HL-60/S4 treated with phorbol 12-myristate 13-acetate at 8.2 ng/mL for 4 days and 3 days (cell line): Measurements from ENCODE around the gene XYLT2.
"Not testable (repeated sequence)": the region's sequence is repeated elsewhere in the genome, so short reads cannot be mapped to it uniquely, and the experiment has no call there.

Experiments
- in situ Hi-C: fragments of 300-500 bp; cut with MboI; formaldehyde crosslinking; loops from 2 replicates; pipeline ENCODE4 v1.15.0; 2022; ENCODE audit warnings: low sequenced_read_pairs

Gene XYLT2

DNA sequence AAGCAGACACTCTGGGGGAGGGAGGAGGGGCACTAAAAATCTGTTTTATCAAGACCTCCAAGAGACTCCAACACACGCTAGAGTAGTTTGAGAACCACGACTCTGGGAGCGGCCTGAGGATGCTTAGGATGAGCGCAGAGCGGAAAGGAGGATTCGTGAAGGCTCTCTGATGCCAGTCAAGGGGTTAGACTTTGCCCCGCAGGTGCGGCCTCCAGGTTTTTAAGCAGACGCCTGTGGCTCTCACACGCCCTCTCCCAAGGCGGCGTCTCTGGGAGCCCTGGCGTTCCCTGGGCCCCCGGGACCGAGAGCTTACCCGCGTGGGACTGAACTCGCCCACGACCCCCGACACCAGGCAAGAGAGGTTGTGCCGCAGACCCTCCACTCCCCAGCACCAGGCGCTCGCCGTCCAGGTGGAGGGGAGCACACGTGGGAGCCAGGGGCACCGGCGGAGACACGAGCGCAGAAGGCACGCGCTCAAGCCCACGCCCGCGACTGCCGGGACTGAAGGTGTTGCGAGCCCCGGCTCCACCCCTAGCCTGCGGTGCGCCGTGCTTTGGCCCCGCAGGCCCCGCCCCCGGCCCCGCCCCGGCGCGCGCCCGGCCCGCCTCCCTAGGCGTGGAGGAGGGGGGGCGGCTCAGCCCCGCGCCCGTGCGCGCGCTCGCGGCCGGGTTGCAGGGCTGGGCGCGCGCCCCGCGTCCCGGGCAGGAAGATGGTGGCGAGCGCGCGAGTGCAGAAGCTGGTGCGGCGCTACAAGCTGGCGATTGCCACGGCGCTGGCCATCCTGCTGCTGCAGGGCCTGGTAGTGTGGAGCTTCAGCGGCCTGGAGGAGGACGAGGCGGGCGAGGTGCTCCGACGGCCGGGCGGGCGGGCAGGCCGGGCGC is at the start of gene XYLT2:
Gene XYLT2 (plus strand): TSS at position 695 of the 881 bp plus-strand sequence. CDS start 15 bp downstream, at position 710.
- in situ Hi-C loops, result no loop called here

DNA sequence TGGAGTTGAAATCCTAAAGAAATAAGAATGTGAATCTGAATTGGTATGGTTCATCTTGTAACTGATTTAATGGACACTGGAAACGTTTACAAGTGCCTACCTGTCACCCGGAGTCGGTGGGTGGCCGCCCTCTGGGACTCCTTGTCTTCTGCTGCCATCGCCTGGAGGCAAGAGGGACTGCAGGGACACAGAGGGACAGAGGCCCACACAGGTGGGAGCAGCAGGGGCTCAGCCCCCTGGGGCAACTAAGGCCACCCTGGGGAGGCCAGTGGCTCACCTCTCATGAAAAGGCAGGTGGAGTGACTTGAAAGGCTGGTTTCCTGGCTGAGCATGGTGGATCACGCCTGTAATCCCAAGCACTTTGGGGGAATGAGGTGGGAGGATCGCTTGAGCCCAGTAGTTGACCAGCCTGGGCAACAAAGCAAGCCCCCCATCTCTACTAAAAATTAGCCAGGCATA is 48.5 kb upstream of the XYLT2 start:
- in situ Hi-C loops, result loop anchor here (10.0 kb wide), 1 partner anchor 103 kb away; no protein-coding TSS in a partner anchor

DNA sequence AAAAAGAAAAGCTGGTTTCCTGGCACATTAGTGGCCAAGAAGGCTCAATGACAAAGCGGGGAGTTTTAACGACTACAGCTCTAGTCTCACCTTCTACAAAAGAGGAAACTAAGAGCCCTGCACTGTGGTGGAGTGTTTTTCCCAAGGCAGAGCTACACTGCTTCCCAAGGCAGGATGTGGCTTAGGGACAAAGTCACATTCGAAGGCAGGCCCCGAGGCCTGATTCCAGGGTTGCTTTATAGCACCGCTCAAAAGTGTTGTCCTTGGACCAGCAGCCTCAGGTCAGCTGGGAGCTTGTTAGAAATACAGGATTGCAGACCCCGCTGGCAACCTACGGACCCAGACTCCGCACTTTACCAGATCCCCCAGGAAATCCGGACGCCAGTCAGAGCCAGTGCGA is 47.9 kb upstream of the XYLT2 start:
- in situ Hi-C loops, result loop anchor here (10.0 kb wide), 1 partner anchor 103 kb away; no protein-coding TSS in a partner anchor

DNA sequence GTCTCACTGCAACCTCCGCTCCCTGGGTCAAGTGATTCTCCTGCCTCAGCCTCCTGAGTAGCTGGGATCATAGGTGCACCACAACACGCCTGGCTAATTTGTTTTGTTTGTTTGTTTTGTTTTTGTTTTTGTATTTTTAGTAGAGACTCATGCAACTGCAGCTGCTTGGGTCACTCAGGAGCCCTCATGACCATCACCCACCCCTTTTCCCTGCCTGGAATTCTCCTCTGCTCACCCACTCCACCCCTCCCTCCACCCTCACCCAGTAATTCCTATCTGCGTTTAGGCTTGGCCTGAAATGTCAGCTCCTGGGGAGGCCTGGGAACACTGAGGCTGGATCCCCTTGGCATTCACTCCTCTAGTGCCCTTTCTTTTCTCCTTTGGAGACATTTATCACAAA is 46.1 kb upstream of the XYLT2 start:
- in situ Hi-C loops, result loop anchor here (10.0 kb wide), 1 partner anchor 105 kb away; no protein-coding TSS in a partner anchor

DNA sequence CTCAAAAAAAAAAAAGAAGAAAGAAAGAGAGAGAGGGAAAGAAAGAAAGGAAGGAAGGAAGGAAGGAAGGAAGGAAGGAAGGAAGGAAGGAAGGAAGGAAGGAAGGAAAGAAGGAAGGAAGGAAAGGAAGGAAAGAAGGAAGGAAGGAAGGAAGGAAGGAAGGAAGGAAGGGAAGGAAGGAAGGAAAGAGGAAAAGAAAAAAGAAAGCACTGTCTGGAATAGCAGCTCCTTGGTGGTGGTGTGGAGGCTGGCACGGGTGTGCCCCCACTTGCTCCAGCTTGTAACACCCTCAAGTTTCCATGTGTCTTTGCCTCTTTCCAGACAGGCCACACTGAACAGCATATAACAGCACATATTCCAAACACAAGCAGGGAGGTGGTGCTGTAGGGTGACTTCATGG is 45.1 kb upstream of the XYLT2 start:
- in situ Hi-C loops, result not testable (repeated sequence)

DNA sequence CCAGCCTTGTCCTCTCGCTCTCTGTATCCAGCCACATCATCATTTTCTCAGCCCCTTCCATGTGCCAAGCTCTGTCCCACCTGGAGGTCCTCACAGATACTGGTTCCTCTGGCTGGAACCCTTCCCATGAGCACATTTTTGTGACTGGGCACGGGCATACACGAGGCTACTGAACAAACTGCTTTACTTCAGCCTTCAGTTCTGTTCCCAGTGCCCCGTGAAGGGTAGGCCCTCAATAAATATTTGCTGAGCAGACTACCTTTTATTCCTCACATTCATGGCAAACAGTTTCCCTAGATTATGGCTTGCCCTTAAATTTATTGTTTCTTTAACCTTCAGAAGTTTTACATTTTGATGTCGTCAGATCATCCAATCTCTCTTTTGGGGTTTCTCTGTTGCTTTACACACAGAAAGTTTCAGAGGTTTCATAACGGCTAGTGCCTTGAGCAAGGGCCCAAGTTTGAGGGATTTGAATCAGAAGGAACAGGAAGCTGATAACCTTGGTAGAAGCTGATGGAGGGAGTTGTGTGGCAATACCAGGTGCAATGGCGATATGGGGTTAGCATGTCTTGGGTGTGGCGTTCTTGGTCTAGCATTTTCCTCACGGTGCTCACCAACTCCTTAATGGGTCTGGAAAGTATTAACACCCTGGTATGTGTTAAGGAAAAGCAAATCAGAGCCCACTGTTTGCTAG is 43.9 kb upstream of the XYLT2 start:
- in situ Hi-C loops, result no loop called here

DNA sequence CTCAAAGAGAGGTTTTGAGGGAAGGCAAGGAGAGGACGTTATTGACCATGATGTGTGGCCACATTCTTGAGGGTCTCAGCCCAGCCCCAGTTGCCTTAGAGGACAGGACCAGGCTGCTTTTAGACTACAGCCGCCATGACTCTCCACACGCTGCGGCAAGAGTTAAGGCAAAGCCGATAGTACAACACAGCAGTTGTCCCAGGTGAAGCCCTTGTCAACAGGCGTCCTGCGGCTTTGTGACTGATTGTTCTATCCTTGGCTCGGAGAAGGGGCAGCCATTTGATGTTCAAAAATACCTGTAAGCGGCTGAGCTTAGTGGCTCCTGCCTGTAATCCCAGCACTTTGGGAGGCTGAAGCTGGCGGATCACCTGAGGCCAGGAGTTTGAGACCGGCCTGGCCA is 42.9 kb upstream of the XYLT2 start:
- in situ Hi-C loops, result no loop called here

DNA sequence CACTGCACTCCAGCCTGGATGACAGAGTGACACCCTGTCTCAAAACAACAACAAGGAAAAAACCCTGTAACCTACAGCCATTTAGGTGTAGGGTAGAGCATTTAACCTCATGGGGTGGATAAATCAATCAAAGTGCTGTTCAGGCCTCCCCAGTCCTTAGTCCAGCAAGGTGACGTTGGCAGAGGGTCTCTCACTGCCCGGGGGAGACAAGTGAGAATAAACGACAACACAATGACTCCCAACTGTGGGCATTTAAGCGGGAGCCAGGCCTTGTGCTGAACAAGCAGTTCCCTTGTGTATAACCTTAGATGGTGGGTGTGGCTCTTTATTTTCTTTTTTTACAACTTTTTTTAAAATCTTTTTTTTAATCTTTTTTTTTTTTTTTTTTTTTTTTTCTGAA is 42.3 kb upstream of the XYLT2 start:
- in situ Hi-C loops, result no loop called here

DNA sequence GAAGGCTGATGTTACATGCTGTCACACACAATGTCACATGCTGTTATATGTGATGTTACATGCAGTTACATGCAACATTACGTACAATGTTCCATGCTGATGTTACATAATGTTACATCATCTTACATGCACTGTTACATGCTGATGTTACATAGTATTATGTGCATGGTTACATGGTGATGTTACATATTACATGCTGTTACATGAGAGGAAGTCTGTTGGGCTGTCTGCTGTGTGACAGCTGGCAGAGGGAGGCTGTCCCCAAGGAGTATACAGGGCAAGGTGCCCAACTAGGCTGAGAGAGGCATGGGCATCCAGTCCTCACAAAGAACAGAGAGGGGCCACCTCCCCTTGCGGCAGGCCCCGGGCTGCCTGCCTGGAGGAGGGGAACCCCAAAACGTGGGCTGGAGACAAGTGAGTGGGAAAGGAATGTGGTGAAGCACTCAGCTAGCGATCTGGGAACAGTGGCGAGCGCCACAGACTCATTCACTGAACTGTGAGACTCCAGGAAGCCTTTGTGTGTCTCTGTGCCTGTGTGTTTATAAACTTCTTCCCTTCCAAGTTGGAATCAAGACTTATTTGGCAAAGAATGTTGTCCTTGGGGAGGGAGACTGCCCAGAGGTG is 41.0 kb upstream of the XYLT2 start:
- in situ Hi-C loops, result no loop called here

DNA sequence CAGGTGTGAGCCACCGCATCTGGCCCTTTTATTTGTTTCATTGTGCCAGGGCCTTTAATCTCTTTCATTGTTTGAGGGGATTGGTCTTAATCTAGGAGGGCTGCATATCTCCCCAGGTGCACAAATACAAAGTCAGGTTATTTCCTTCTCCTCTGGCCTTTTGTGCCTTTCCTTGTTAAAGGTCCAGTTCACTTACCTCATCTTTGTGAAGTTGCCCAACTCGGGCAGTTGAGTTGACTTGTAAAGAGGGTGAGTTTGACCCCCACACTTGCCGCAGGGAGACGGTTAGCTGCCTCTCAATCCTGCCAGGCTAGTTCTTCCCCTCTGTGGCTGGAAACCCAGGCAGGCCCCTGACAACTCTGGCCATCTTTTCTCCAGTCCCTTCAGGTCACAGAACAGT is 38.3 kb upstream of the XYLT2 start:
- in situ Hi-C loops, result no loop called here

DNA sequence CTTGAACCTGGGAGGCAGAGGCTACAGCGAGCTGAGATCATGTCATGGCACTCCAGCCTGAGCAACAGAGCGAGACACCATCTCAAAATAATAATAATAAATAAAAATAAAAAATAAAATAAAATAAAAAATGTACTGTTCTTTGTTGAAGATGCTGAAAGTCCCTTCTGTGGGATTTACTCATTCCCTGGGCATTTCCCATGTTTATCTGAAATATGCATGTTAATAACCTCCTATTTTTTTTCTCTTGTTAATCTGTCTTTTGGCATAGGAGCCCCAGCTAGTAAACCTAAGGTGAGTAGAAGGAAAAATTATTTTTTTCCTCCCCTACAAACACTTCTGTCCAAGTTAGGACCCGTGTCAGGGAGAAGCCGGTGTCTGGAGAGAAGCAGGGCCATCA is 37.3 kb upstream of the XYLT2 start:
- in situ Hi-C loops, result no loop called here

DNA sequence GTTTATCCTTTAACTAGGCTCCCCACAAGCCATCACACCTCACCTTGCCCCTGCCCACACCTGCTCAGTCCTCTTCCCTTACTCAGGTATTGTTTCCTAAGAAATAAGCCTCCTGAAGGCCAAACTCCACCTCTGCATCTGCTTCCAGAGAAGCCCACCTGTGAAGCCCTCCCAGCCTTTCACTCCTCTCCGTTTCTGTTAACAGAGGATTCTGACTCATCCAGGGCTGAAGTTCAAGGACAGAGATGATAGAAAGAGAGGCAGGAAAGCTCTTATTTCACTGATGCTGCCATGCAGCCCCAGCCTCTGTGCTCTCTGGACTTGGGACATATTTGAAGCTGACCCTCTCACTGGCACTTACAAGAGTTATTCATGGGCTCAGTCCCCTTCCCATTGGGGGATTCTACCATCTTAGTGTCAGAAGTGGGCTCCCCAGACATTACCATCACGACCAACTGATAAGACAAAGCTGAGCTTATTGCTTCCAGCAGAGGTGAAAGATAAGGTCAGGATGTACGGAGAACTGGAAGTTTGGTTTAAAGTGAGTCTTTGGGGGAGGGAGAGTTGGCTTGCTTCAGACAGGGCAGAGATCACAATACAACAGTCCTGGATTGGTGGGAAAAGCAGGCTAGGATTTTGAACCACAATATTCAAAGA is 35.3 kb upstream of the XYLT2 start:
- in situ Hi-C loops, result no loop called here

DNA sequence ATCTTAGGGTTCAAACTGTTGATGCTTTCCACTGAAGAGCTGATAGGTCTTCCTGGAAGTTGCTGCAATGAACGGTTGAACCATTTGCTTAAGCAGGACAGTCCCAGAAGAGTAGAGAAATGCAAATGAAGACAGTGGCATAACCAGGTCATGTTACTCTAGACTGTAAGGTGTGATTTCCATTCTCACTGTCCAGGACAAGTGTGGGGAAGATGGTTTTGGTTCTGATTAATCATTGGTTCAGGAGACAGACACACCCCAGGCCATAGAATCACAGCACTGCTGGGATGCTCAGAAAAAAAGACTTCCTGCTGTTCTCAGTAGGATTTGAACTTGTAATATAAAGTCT is 34.8 kb upstream of the XYLT2 start:
- in situ Hi-C loops, result no loop called here

DNA sequence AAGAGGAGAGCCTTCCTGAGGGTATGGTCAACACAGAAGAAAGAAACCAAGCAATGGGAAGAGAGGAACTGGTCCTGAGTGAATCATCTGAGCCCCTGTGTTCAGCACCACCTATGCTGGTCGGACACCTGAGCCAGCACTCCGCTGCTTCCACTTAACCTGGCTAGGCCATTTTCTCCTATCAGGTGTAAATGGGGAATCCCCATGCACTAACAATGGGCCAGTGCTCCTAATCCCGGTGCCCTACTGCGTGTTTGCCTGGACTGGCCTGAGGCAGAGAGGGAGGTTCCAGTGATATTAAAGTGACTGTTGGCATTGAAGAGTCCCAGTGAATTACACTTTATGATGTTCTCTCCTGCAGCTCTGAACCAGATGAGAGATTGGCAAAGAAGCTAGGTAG is 34.4 kb upstream of the XYLT2 start:
- in situ Hi-C loops, result no loop called here

DNA sequence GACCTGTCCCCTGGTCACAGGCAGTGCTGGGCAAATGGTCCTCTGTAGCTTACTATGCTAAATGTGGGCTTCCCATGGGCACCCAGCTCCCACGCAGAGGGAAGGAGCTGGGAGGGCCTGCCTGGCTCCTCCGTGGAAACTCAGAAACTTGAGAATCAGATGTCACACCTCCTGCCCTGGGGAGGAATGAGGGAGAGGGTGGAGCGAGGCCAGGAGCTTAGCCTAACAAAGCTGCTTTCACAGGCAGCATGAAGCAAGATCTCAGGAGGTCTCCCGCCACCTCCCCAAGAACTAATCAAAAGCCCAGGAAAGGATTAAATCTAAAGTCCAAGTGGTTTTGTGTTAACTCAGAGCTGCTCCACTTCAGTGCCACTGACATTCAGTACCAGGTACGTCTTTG is 33.6 kb upstream of the XYLT2 start:
- in situ Hi-C loops, result no loop called here

DNA sequence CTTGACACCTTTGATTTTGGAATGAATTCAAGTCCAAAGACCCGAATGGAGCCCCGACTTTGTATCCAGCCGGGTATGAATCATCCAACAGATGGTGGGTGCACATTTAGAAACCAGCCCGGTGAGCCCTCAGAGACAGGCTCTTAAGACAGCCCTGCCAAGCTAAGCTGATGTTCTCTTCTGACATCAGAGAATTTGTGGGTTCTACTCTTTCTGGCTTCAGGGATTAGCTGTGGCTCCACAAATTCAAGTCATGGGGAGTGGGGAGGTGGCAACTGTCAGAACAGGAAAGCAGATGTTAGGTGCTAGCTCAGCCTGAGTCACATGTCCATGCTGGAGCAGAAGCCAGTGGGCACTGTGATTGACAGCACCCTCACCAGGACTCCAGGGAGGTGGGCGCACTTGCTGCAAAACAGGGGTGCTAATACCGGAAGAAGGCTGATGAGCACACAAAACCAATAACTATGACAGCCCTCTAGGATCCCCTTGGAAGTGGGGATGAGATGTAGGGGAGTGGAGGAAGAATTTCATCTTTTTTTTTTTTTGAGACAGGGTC is 31.4 kb upstream of the XYLT2 start:
- in situ Hi-C loops, result no loop called here

DNA sequence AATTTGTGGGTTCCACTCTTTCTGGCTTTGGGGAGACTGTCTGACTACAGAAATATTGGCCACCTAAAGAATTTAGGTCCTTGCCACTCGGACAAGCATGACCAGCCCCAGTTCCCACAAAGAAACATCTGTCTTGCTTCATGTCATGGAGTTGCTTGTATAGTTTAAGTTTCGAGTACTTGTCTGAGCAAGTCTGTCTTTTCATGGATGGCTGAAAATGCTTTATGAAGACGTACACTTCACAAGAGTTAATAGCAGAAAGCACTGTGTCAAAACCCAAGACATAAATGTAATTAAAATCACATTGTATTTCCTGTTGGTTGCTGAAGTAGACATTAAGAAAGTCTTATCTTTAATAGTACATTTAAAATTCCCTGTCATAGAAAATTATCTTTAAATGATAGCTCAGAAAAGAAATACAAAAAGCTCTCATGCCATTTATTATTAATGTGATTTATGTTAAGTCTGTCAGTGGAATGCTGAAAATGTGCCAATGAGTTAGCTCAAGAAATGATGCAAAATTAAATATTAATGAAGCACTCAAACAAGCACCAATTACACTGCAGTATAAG is 29.8 kb upstream of the XYLT2 start:
- in situ Hi-C loops, result no loop called here

DNA sequence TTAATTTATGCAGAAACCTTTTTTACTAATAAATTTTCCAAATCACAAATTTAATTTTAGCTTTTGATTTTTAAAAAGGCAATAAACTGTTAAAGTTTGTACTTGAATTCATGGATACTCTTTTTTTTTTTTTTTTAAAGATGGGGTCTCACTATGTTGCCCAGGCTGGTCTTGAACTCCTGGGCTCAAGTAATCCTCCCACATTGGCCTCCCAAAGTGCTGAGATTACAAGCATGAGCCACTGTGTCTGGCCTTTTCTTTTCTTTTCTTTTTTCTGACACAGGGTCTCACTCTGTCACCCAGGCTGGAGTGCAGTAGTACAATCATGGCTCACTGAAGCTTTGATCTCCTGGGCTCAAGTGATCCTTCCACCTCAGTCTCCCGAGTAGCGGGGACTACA is 29.3 kb upstream of the XYLT2 start:
- in situ Hi-C loops, result not testable (repeated sequence)

DNA sequence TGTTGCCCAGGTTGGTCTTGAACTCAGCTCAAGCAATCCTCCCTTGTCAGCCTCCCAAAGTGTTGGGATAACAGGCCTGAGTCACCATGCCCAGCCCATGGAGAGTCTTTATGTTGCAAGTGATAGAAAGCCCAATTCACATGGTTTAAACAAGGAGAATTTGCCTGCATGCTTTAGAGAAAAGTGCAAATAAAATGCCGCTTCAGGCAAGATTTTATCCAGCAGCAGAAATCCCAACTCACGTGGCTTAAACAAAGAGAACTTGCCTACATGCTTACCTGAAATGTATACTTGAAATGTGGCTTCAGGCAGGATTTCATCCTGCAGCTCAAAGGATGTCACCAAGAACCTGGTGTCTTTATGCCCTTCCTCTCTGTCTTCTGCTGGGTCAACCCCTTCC is 28.8 kb upstream of the XYLT2 start:
- in situ Hi-C loops, result no loop called here

DNA sequence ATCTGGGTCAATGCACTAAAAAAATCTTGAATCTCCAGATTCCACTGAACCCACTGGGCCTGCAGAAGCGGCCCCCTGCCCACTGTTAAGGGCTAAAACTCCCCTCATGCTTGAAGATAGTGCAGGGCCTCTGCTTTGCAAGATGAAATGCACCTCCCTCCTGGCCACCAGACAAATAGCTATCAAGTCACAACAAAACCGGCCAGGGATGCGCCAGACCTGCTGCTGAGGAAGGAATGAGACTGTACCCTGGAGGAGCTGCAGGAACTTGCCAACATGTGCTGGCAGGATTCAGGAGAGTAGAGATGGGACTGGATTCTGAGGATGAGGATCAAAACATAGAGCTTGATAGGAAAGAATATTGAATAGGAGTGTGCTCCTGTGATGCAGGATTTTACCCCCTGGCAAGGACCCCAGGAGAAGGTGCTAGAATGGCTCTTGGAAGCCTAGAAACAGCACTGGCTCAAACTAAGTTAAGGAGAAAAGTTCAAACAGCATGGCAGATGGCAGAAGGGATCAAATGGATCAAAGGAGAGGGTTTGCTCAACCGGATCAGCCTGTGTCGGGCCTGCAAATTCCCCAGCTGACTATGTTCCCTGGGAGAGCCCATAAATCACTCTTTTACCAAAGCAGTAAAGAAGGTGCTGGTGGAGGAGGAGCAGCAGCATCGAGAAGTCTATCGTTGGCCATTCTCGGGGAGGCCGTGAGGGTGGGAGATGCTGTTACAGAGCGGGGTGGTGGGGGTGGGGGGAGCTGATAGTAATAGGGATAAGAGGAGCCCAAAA is 27.2 kb upstream of the XYLT2 start:
- in situ Hi-C loops, result no loop called here
